ENCODE data around the gene INS.

- no peak for TF ChIP-seq POLR2A (IDR thresholded peaks at IDR 0.05; ENCODE audit: low read depth, low read length)
- no peak for TF ChIP-seq CTCF (conservative IDR thresholded peaks at IDR 0.05; ENCODE audit: low read depth, low read length)
- no peak for TF ChIP-seq RAD21 (IDR thresholded peaks at IDR 0.05; ENCODE audit: low read length)
- no peak for TF ChIP-seq ELK1 (IDR thresholded peaks at IDR 0.05; ENCODE audit: borderline replicate concordance, low read depth, low read length)
Measured at GRCh38 chr11:2189938-2190656, 29.1 kb upstream of the INS start.

Data from IMR-90 (cell line).